22Rv1 (cell line): Measurements from ENCODE around the gene UNC13B.

Source experiments
- CTCF ChIP-seq: fragments of 450-650 bp; IDR thresholded peaks from 2 replicates; pipeline ENCODE4 v1.5.1; 2017; ENCODE audit warnings: mild to moderate bottlenecking
- ZFX ChIP-seq: fragments of 450-650 bp; IDR thresholded peaks from 2 replicates; pipeline ENCODE4 v1.6.1; 2017; ENCODE audit warnings: antibody characterized with exemption, borderline replicate concordance

- TF ChIP-seq CTCF (no peak), ZFX (no peak)
These were observed 260.9 kb downstream of the UNC13B start for GRCh38 chr9:35422753-35423152.
